ENCODE data around the gene SLC23A2.
A peak's percentile ranks its signal among the peaks of the same experiment; 100 is the strongest.

SLC23A2 gene

DNA sequence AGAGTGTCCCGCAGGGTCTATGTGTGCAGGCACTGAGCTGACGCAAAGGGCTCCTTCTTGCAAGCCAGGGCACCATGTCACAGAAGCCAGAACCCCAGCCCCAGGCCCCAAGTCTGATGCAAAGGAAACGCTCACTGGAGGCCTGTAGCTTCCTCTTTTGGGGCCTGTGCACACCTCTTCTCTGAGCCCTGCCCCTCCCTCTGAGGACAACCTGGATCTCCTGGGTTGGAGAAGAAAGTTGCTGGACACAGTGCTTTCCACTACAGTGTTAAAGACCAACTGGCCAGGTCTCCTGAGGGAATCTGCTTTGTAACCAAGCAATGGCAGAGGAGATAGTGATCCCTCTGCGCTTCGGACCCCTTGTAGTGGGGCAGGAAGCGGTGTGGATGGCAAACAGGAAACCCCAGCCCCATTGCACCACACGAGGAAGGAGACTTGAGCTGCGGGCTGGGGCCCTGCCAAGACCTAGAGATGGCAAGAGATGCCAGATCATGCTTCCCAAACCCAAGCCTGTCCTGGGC lies 189.6 kb downstream of the SLC23A2 start:
- no peaks in the 10 kb centered on the region for H3K27me3 ChIP-seq
- peaks cover 97 to 100% of the 10 kb centered on the region in 2 experiments for H3K4me1 ChIP-seq (ENCODE audit: control insufficient read depth in 1 of 2, insufficient read depth in 1 of 2, low read depth in 1 of 2, low read length in 1 of 2)
- H3K36me3 ChIP-seq, result peaks cover 67% of the 10 kb centered on the region
- peak overlapping the region; percentile 100 for H3K27ac ChIP-seq
- H3K9me3 ChIP-seq, result no peaks in the 10 kb centered on the region
- H3K4me3 ChIP-seq (ENCODE audit: low read depth in 1 of 2, low read length in 1 of 2), result peak overlapping the region; percentile 65 to 80
- TF ChIP-seq, protein P1, sequence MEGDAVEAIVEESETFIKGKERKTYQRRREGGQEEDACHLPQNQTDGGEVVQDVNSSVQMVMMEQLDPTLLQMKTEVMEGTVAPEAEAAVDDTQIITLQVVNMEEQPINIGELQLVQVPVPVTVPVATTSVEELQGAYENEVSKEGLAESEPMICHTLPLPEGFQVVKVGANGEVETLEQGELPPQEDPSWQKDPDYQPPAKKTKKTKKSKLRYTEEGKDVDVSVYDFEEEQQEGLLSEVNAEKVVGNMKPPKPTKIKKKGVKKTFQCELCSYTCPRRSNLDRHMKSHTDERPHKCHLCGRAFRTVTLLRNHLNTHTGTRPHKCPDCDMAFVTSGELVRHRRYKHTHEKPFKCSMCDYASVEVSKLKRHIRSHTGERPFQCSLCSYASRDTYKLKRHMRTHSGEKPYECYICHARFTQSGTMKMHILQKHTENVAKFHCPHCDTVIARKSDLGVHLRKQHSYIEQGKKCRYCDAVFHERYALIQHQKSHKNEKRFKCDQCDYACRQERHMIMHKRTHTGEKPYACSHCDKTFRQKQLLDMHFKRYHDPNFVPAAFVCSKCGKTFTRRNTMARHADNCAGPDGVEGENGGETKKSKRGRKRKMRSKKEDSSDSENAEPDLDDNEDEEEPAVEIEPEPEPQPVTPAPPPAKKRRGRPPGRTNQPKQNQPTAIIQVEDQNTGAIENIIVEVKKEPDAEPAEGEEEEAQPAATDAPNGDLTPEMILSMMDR (IDR thresholded peaks at IDR 0.05), result no peak

DNA sequence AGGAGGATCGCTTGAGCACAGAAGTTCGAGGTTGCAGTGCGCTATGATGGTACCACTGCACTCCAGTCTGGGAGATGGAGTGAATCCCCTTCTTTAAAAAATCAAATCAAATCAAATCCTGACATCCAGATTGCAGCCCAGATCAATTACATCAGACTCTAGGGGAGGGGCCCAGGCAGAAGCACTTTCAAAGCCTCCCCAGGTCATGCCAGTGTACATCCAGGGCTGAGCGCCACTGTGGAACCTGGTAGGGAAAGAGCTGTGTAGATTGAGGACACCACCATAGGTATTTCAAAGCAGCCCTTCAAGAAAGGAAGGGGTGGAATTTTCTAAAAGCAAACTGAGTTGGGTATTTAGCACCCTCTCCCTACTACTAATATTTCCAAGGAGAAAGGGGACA lies 190.1 kb downstream of the SLC23A2 start:
- peaks cover 97 to 100% of the 10 kb centered on the region in 2 experiments for H3K4me1 ChIP-seq (ENCODE audit: control insufficient read depth in 1 of 2, insufficient read depth in 1 of 2, low read depth in 1 of 2, low read length in 1 of 2)
- H3K4me3 ChIP-seq (ENCODE audit: low read depth in 1 of 2, low read length in 1 of 2), result peak overlapping the region; percentile 65 to 80
- TF ChIP-seq, protein P1 (IDR thresholded peaks at IDR 0.05), result no peak
- peak overlapping the region; percentile 100 for H3K27ac ChIP-seq
- no peaks in the 10 kb centered on the region for H3K9me3 ChIP-seq
- peaks cover 67% of the 10 kb centered on the region for H3K36me3 ChIP-seq
- H3K27me3 ChIP-seq, result no peaks in the 10 kb centered on the region

GRCh38 chr20:4810426-4811019 lies 190.8 kb downstream of the SLC23A2 start:
- Histone ChIP-seq H3K4me3 (ENCODE audit: low read depth in 1 of 2, low read length in 1 of 2) (peak overlapping the region; percentile 65 to 80), H3K36me3 (peaks cover 67% of the 10 kb centered on the region), H3K4me1 (ENCODE audit: control insufficient read depth in 1 of 2, insufficient read depth in 1 of 2, low read depth in 1 of 2, low read length in 1 of 2) (peaks cover 97 to 100% of the 10 kb centered on the region in 2 experiments), H3K27me3 (no peaks in the 10 kb centered on the region), H3K9me3 (no peaks in the 10 kb centered on the region), H3K27ac (peak overlapping the region; percentile 100)
- TF ChIP-seq, protein P1 (IDR thresholded peaks at IDR 0.05), result no peak

DNA sequence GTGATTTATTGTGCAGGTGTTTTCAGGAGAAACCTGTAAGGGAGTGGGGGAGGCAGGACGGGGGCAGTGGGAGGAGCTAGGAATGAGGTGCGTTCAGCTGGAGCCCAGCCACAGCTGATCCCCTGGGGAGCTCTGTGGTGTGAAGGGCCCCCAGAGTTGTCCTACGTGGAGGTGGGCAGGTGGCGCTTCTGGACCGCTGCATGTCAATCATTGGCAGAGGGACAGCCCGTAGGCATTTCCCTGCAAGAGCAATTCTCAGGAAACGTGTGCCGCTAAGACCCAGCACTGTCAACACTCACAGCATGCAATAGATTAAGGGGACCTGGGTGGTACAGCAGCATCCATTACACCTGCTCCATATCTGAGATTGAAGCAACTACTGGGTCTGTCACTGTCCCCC lies 191.6 kb downstream of the SLC23A2 start:
- TF ChIP-seq, protein P1 (IDR thresholded peaks at IDR 0.05), result no peak
- H3K36me3 ChIP-seq, result peaks cover 70% of the 10 kb centered on the region
- peaks cover 97 to 100% of the 10 kb centered on the region in 2 experiments for H3K4me1 ChIP-seq (ENCODE audit: control insufficient read depth in 1 of 2, insufficient read depth in 1 of 2, low read depth in 1 of 2, low read length in 1 of 2)
- no peaks in the 10 kb centered on the region for H3K9me3 ChIP-seq
- H3K4me3 ChIP-seq (ENCODE audit: low read depth in 1 of 2, low read length in 1 of 2), result peak overlapping the region; percentile 65 to 80
- no peaks in the 10 kb centered on the region for H3K27me3 ChIP-seq
- peak overlapping the region; percentile 100 for H3K27ac ChIP-seq

- TF ChIP-seq, protein P1 (IDR thresholded peaks at IDR 0.05), result no peak
- Histone ChIP-seq H3K4me3 (ENCODE audit: low read depth in 1 of 2, low read length in 1 of 2) (peak overlapping the region; percentile 65 to 80), H3K4me1 (ENCODE audit: control insufficient read depth in 1 of 2, insufficient read depth in 1 of 2, low read depth in 1 of 2, low read length in 1 of 2) (peaks cover 97 to 98% of the 10 kb centered on the region in 2 experiments), H3K27ac (peak overlapping the region; percentile 100), H3K27me3 (no peaks in the 10 kb centered on the region), H3K36me3 (peaks cover 74% of the 10 kb centered on the region), H3K9me3 (no peaks in the 10 kb centered on the region)
Measured at GRCh38 chr20:4808872-4809271, 192.4 kb downstream of the SLC23A2 start.

Data from neutrophil (primary cell).